Keratinocyte (primary cell): ENCODE results near the gene NRG3. TPM values are rescaled to one million over a fixed set of nuclear protein-coding genes. Genes with fewer than 3 reads are reported as not detected.

Experiments used
- DNase-seq: peaks from one replicate; pipeline ENCODE4 v3.0.0-alpha.2; 2011; ENCODE audit warnings: low read depth, missing footprints, low spot score
- FAIRE-seq: peaks from 2 replicates; lab custom pipeline; 2011; peaks lifted over from hg19 to GRCh38; lab: Jason Lieb, UNC
- H2AFZ ChIP-seq: 2 replicates; pipeline ENCODE4 v1.6.0; 2012; ENCODE audit warnings: low read length, control low read depth, inconsistent platforms; ENCODE audit not compliant: control insufficient read depth
- H3K27ac ChIP-seq: 2 replicates; pipeline ENCODE4 v1.5.1; 2011; ENCODE audit warnings: low read length; ENCODE audit not compliant: control insufficient read depth, insufficient read depth
- H3K27me3 ChIP-seq: 3 replicates; pipeline ENCODE4 v1.6.0; 2011; ENCODE audit warnings: low read length; ENCODE audit not compliant: control insufficient read depth, insufficient read depth; ENCODE audit errors: extremely low read depth
- H3K36me3 ChIP-seq, 2 experiments: 2 replicates in 1 of 2; 3 replicates in 1 of 2; pipeline ENCODE4 v1.5.1; 2011; ENCODE audit warnings: low read length in 2 of 2, mild to moderate bottlenecking in 1 of 2; ENCODE audit not compliant: control insufficient read depth in 2 of 2, insufficient read depth in 2 of 2; ENCODE audit errors: extremely low read depth in 1 of 2
- H3K4me1 ChIP-seq: 3 replicates; pipeline ENCODE4 v1.5.1; 2011; ENCODE audit warnings: low read length; ENCODE audit not compliant: control insufficient read depth, insufficient read depth; ENCODE audit errors: extremely low read depth
- H3K4me2 ChIP-seq: 3 replicates; pipeline ENCODE4 v1.6.0; 2011; ENCODE audit warnings: low read depth, low read length; ENCODE audit not compliant: control insufficient read depth, insufficient read depth; ENCODE audit errors: extremely low read depth
- H3K4me3 ChIP-seq, 3 experiments: fragments of 200-600 bp in 1 of 3; sonication (generic) in 1 of 3; 2 replicates in 2 of 3; 3 replicates in 1 of 3; pipeline ENCODE4 v1.5.1; 2011 to 2016; ENCODE audit warnings: low read length in 3 of 3, mild to moderate bottlenecking in 3 of 3, control low read depth in 2 of 3, inconsistent platforms in 1 of 3, low read depth in 1 of 3, mixed read lengths in 1 of 3, mixed run types in 1 of 3, moderate library complexity in 1 of 3; ENCODE audit not compliant: control insufficient read depth in 2 of 3, insufficient read depth in 2 of 3; ENCODE audit errors: extremely low read depth in 1 of 3
- H3K79me2 ChIP-seq: 2 replicates; pipeline ENCODE4 v1.6.0; 2012; ENCODE audit warnings: low read length; ENCODE audit not compliant: control insufficient read depth, insufficient read depth
- H3K9ac ChIP-seq: 3 replicates; pipeline ENCODE4 v1.6.0; 2011; ENCODE audit warnings: low read length; ENCODE audit not compliant: control insufficient read depth, insufficient read depth; ENCODE audit errors: extremely low read depth
- H3K9me1 ChIP-seq: 3 replicates; pipeline ENCODE4 v1.6.0; 2011; ENCODE audit warnings: low read length; ENCODE audit not compliant: control insufficient read depth, insufficient read depth; ENCODE audit errors: extremely low read depth
- H3K9me3 ChIP-seq: 2 replicates; pipeline ENCODE4 v1.5.1; 2012; ENCODE audit warnings: low read depth, low read length; ENCODE audit not compliant: control insufficient read depth
- H4K20me1 ChIP-seq: 3 replicates; pipeline ENCODE4 v1.6.0; 2011; ENCODE audit warnings: low read length; ENCODE audit not compliant: control insufficient read depth, insufficient read depth; ENCODE audit errors: extremely low read depth
- EZH2 ChIP-seq: IDR thresholded peaks from one replicate; pipeline ENCODE4 v1.6.1; 2012; ENCODE audit warnings: inconsistent platforms, mild to moderate bottlenecking, low read length, moderate library complexity
- dilution Hi-C: fragments of 300-500 bp; cut with MboI; formaldehyde crosslinking; loops from one replicate; pipeline ENCODE4 v1.7.0; 2020; ENCODE audit warnings: low sequenced_read_pairs; ENCODE audit not compliant: extremely low pct_ligation_motif_present
- polyA plus RNA-seq, 5 experiments: library from polyadenylated mRNA; depleted of rRNA in 3 of 5; stranded (reverse) in 3 of 5; stranded (forward) in 1 of 5; unstranded in 1 of 5; fragments of >200 nt; gene quantifications; 1 replicate in 1 of 5; 2 replicates in 3 of 5; 3 replicates in 1 of 5; pipeline versions ENCODE4 v1.2.1 to v1.2.3, GENCODE V29; 2011 to 2012; ENCODE audit warnings: missing spikeins in 2 of 5, low read depth in 1 of 5, low replicate concordance in 1 of 5
- TF ChIP-seq, protein P1 (sequence below), 3 experiments: IDR thresholded peaks in 1 of 3; conservative IDR thresholded peaks in 1 of 3; optimal IDR thresholded peaks in 1 of 3; 2 replicates in 2 of 3; 3 replicates in 1 of 3; pipeline versions ENCODE3 to v1.5.1; 2011; ENCODE audit warnings: low read length in 3 of 3, mild to moderate bottlenecking in 3 of 3, moderate library complexity in 2 of 3, control low read depth in 1 of 3, inconsistent platforms in 1 of 3; ENCODE audit not compliant: insufficient read depth in 2 of 3; ENCODE audit errors: extremely low read depth in 1 of 3

Gene NRG3
- polyA plus RNA-seq, 1 donor (not counting 4 experiments of a cell fraction or from before 2014, with no cell fraction given), result not detected

DNA sequence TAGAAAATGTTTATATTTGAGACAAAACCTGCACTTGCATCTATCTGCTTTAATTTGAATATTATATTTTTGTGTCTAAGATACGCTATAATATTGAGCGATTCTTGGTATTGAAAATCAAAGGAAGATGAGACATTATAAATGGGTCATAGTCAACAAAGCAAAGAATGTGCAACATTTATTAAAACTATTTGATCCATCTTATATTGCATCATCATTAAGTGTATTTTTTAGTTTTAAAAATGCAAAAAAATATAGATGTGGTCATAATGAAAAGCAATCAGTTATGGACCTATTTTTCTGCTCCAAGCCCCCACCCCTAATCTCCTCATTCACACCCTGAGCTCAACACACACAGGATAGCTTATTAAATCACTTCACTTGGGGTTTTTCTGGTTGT, 847.3 kb downstream of the NRG3 start:
- H3K4me1 ChIP-seq, result no peaks in the 10 kb centered on the region
- no peak overlapping the region for H3K4me3 ChIP-seq
- H3K9ac ChIP-seq, result no peak overlapping the region
- H4K20me1 ChIP-seq, result no peaks in the 10 kb centered on the region
- no peak for TF ChIP-seq EZH2
- TF ChIP-seq, protein P1, sequence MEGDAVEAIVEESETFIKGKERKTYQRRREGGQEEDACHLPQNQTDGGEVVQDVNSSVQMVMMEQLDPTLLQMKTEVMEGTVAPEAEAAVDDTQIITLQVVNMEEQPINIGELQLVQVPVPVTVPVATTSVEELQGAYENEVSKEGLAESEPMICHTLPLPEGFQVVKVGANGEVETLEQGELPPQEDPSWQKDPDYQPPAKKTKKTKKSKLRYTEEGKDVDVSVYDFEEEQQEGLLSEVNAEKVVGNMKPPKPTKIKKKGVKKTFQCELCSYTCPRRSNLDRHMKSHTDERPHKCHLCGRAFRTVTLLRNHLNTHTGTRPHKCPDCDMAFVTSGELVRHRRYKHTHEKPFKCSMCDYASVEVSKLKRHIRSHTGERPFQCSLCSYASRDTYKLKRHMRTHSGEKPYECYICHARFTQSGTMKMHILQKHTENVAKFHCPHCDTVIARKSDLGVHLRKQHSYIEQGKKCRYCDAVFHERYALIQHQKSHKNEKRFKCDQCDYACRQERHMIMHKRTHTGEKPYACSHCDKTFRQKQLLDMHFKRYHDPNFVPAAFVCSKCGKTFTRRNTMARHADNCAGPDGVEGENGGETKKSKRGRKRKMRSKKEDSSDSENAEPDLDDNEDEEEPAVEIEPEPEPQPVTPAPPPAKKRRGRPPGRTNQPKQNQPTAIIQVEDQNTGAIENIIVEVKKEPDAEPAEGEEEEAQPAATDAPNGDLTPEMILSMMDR (optimal IDR thresholded peaks at IDR 0.05 in 1 of 3, IDR thresholded peaks at IDR 0.05 in 1 of 3, conservative IDR thresholded peaks at IDR 0.05 in 1 of 3; ENCODE audit: extremely low read depth in 1 of 3, insufficient read depth in 2 of 3, low read length in 3 of 3), result no peak
- no peak for DNase-seq
- FAIRE-seq, result no peak
- dilution Hi-C loops, result no loop called here
- H3K36me3 ChIP-seq, result no peaks in the 10 kb centered on the region
- H2AFZ ChIP-seq, result no peak overlapping the region
- no peaks in the 10 kb centered on the region for H3K79me2 ChIP-seq
- H3K9me3 ChIP-seq, result no peaks in the 10 kb centered on the region
- H3K27ac ChIP-seq, result no peak overlapping the region
- H3K27me3 ChIP-seq, result no peaks in the 10 kb centered on the region
- H3K4me2 ChIP-seq, result no peak overlapping the region
- no peaks in the 10 kb centered on the region for H3K9me1 ChIP-seq

DNA sequence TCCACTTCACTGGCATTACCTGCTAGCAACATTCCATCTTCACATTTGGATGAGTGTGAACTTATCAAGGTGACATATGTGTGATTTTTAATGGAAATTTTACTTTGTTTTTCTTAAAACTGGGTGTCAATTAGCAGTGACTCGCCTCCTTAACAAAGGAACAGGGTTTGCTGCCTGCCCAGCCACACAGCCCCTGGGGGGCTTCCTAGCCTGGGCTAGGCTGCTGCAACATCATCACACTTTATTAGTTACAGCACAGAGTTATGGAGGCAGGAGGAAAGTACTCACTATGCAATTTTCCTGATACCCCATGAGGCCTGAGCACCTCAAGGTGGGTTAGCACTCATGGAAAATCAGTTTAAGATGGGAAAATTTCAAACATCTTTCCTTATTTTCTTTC, 861.3 kb downstream of the NRG3 start:
- Histone ChIP-seq H3K9me3 (no peaks in the 10 kb centered on the region), H3K4me3 (no peak overlapping the region), H3K27me3 (no peaks in the 10 kb centered on the region), H3K36me3 (no peaks in the 10 kb centered on the region), H4K20me1 (no peaks in the 10 kb centered on the region), H3K9me1 (no peaks in the 10 kb centered on the region), H3K4me1 (no peaks in the 10 kb centered on the region), H2AFZ (no peak overlapping the region), H3K4me2 (no peak overlapping the region), H3K9ac (no peak overlapping the region), H3K27ac (no peak overlapping the region), H3K79me2 (no peaks in the 10 kb centered on the region)
- TF ChIP-seq, protein P1 (optimal IDR thresholded peaks at IDR 0.05 in 1 of 3, IDR thresholded peaks at IDR 0.05 in 1 of 3, conservative IDR thresholded peaks at IDR 0.05 in 1 of 3; ENCODE audit: extremely low read depth in 1 of 3, insufficient read depth in 2 of 3, low read length in 3 of 3), result no peak
- TF ChIP-seq EZH2, result no peak
- no peak for DNase-seq
- dilution Hi-C loops, result no loop called here
- FAIRE-seq, result no peak
